ENCODE measurements around the gene EPHB1. TPM values are rescaled to one million over a fixed set of nuclear protein-coding genes. Genes with fewer than 3 reads are reported as not detected.

EPHB1 gene
- polyA plus RNA-seq, 1 of the 3 experiments (the other 2 are of a cell fraction), result 1.2 TPM

DNA sequence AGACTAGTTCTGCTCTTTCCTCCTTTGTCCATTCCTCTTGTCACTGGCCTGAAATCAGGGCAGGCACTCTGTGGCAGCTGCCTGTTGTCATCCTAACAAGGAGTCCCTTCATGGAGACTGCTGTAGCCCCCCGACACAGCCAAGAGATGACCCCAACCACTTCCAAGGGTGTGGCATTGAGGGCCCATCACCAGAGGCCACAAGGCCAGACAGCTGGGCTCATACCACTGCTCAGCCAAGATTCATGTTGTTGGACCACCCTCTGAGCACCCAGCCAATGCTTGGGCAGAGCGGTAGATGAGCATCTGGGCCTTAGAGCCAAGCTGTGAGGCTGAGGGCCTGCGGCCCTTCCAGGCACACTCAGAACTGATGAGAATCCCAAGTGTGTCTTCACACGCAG, 85.4 kb downstream of the EPHB1 start:
- H3K79me2 ChIP-seq (ENCODE audit: insufficient read depth), result no peaks in the 10 kb centered on the region
- no peaks in the 10 kb centered on the region for H3F3A ChIP-seq (replicated peaks; ENCODE audit: insufficient read depth)
- no peaks in the 10 kb centered on the region; the same call in 1 of the 2 replicates for H4K20me1 ChIP-seq (ENCODE audit: insufficient read depth)
- no peak for DNase-seq
- no peak overlapping the region for H3K27ac ChIP-seq (ENCODE audit: low read depth in 2 of 2, low read length in 1 of 2)
- H3K27me3 ChIP-seq (ENCODE audit: insufficient read depth), result no peaks in the 10 kb centered on the region
- no peak overlapping the region for H2AFZ ChIP-seq (ENCODE audit: low read depth)
- H3K9ac ChIP-seq, result no peak overlapping the region
- POLR2A ChIA-PET, result no interaction called here
- 57% methylated on average over 4 of the region's 4 CpGs for WGBS (ENCODE audit: low lambda C conversion rate)
- H3K4me3 ChIP-seq (ENCODE audit: low read depth in 2 of 2, low read length in 1 of 2), result no peak overlapping the region
- H3K36me3 ChIP-seq (replicated peaks in 1 of 2; ENCODE audit: control insufficient read depth in 1 of 2, insufficient read depth in 2 of 2, low read length in 1 of 2), result no peaks in the 10 kb centered on the region
- CTCF ChIA-PET, result interaction anchor here (1.3 kb wide), 1 partner anchor 19 kb away, joined by 3 read pairs; no protein-coding TSS in a partner anchor
- H3K9me3 ChIP-seq, result no peaks in the 10 kb centered on the region
- no peaks in the 10 kb centered on the region for H3K9me2 ChIP-seq
- no peaks in the 10 kb centered on the region for H3K4me1 ChIP-seq (ENCODE audit: control insufficient read depth in 1 of 2, insufficient read depth in 2 of 2, low read depth in 1 of 2, low read length in 1 of 2)
- no peak overlapping the region for H3K4me2 ChIP-seq
- TF ChIP-seq POLR2AphosphoS5 (IDR thresholded peaks at IDR 0.05; ENCODE audit: low read depth, low read length), result no peak
- TF ChIP-seq FOXM1 (IDR thresholded peaks at IDR 0.05; ENCODE audit: low read depth), result no peak
- no peak for TF ChIP-seq EP300 (IDR thresholded peaks at IDR 0.05; ENCODE audit: borderline replicate concordance in 1 of 2, low read depth in 1 of 2, low read length in 1 of 2)
- TF ChIP-seq, protein P1, sequence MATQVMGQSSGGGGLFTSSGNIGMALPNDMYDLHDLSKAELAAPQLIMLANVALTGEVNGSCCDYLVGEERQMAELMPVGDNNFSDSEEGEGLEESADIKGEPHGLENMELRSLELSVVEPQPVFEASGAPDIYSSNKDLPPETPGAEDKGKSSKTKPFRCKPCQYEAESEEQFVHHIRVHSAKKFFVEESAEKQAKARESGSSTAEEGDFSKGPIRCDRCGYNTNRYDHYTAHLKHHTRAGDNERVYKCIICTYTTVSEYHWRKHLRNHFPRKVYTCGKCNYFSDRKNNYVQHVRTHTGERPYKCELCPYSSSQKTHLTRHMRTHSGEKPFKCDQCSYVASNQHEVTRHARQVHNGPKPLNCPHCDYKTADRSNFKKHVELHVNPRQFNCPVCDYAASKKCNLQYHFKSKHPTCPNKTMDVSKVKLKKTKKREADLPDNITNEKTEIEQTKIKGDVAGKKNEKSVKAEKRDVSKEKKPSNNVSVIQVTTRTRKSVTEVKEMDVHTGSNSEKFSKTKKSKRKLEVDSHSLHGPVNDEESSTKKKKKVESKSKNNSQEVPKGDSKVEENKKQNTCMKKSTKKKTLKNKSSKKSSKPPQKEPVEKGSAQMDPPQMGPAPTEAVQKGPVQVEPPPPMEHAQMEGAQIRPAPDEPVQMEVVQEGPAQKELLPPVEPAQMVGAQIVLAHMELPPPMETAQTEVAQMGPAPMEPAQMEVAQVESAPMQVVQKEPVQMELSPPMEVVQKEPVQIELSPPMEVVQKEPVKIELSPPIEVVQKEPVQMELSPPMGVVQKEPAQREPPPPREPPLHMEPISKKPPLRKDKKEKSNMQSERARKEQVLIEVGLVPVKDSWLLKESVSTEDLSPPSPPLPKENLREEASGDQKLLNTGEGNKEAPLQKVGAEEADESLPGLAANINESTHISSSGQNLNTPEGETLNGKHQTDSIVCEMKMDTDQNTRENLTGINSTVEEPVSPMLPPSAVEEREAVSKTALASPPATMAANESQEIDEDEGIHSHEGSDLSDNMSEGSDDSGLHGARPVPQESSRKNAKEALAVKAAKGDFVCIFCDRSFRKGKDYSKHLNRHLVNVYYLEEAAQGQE (IDR thresholded peaks at IDR 0.05; ENCODE audit: low read depth, low read length), result no peak
- TF ChIP-seq RAD21 (IDR thresholded peaks at IDR 0.05; ENCODE audit: low read length), result no peak
- TF ChIP-seq, protein P2, sequence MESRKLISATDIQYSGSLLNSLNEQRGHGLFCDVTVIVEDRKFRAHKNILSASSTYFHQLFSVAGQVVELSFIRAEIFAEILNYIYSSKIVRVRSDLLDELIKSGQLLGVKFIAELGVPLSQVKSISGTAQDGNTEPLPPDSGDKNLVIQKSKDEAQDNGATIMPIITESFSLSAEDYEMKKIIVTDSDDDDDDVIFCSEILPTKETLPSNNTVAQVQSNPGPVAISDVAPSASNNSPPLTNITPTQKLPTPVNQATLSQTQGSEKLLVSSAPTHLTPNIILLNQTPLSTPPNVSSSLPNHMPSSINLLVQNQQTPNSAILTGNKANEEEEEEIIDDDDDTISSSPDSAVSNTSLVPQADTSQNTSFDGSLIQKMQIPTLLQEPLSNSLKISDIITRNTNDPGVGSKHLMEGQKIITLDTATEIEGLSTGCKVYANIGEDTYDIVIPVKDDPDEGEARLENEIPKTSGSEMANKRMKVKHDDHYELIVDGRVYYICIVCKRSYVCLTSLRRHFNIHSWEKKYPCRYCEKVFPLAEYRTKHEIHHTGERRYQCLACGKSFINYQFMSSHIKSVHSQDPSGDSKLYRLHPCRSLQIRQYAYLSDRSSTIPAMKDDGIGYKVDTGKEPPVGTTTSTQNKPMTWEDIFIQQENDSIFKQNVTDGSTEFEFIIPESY (IDR thresholded peaks at IDR 0.05; ENCODE audit: borderline replicate concordance, low read depth), result no peak

DNA sequence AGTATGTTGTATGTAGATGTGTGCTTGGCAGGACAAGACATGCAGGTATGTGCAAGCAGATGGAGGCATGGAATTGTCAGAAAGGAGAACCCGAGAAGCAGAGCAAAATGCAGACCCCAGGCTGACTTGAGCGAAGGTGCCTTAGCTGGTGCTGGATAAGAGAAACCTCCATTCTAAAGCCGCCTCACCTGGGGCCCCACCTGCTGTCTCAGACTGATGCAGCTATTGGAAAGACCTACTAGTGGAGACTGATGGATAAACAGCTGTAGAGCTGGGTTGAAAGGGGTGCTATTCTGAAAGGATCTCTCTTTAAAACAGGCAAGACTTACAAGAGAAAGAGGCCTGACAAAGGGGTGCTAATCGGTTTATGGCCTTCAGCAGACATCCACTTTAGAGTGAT, 86.2 kb downstream of the EPHB1 start:
- ChIA-PET CTCF (no interaction called here), POLR2A (no interaction called here)
- Histone ChIP-seq H3K4me3 (ENCODE audit: low read depth in 2 of 2, low read length in 1 of 2) (no peak overlapping the region), H3K9ac (no peak overlapping the region), H3K27me3 (ENCODE audit: insufficient read depth) (no peaks in the 10 kb centered on the region), H3K36me3 (replicated peaks in 1 of 2; ENCODE audit: control insufficient read depth in 1 of 2, insufficient read depth in 2 of 2, low read length in 1 of 2) (no peaks in the 10 kb centered on the region), H4K20me1 (ENCODE audit: insufficient read depth) (no peaks in the 10 kb centered on the region; the same call in 1 of the 2 replicates), H3K27ac (ENCODE audit: low read depth in 2 of 2, low read length in 1 of 2) (no peak overlapping the region), H3K4me1 (ENCODE audit: control insufficient read depth in 1 of 2, insufficient read depth in 2 of 2, low read depth in 1 of 2, low read length in 1 of 2) (no peaks in the 10 kb centered on the region), H3K4me2 (no peak overlapping the region), H2AFZ (ENCODE audit: low read depth) (no peak overlapping the region), H3K9me3 (no peaks in the 10 kb centered on the region), H3K79me2 (ENCODE audit: insufficient read depth) (no peaks in the 10 kb centered on the region), H3K9me2 (no peaks in the 10 kb centered on the region), H3F3A (replicated peaks; ENCODE audit: insufficient read depth) (no peaks in the 10 kb centered on the region)
- WGBS (ENCODE audit: low lambda C conversion rate), result 58% methylated on average over 4 of the region's 4 CpGs
- no peak for DNase-seq
- TF ChIP-seq TAF1 (IDR thresholded peaks at IDR 0.05; ENCODE audit: borderline replicate concordance, low read depth, low read length), result no peak
- TF ChIP-seq SIN3A (IDR thresholded peaks at IDR 0.05; ENCODE audit: borderline replicate concordance, low read depth, low read length), result no peak
- TF ChIP-seq, protein P2 (IDR thresholded peaks at IDR 0.05; ENCODE audit: borderline replicate concordance, low read depth), result no peak
- TF ChIP-seq, protein P3, sequence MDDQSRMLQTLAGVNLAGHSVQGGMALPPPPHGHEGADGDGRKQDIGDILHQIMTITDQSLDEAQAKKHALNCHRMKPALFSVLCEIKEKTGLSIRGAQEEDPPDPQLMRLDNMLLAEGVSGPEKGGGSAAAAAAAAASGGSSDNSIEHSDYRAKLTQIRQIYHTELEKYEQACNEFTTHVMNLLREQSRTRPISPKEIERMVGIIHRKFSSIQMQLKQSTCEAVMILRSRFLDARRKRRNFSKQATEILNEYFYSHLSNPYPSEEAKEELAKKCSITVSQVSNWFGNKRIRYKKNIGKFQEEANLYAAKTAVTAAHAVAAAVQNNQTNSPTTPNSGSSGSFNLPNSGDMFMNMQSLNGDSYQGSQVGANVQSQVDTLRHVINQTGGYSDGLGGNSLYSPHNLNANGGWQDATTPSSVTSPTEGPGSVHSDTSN (IDR thresholded peaks at IDR 0.05), result no peak
- no peak for TF ChIP-seq RAD21 (IDR thresholded peaks at IDR 0.05; ENCODE audit: low read length)
- no peak for TF ChIP-seq ELF1 (IDR thresholded peaks at IDR 0.05)
- no peak for TF ChIP-seq FOXJ3 (CRISPR knock-in tag; IDR thresholded peaks at IDR 0.05)
- TF ChIP-seq CHD2 (IDR thresholded peaks at IDR 0.05; ENCODE audit: low read length, partially characterized antibody), result no peak
- no peak for TF ChIP-seq NFIC (IDR thresholded peaks at IDR 0.05; ENCODE audit: borderline replicate concordance)
- no peak for TF ChIP-seq MEF2A (IDR thresholded peaks at IDR 0.05; ENCODE audit: borderline replicate concordance, low read depth)
- TF ChIP-seq RFX5 (IDR thresholded peaks at IDR 0.05; ENCODE audit: low read length), result no peak
- TF ChIP-seq, protein P4, sequence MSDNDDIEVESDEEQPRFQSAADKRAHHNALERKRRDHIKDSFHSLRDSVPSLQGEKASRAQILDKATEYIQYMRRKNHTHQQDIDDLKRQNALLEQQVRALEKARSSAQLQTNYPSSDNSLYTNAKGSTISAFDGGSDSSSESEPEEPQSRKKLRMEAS (IDR thresholded peaks at IDR 0.05; ENCODE audit: low read depth), result no peak
- TF ChIP-seq EP300 (IDR thresholded peaks at IDR 0.05; ENCODE audit: borderline replicate concordance in 1 of 2, low read depth in 1 of 2, low read length in 1 of 2), result no peak
- no peak for TF ChIP-seq POLR2AphosphoS5 (IDR thresholded peaks at IDR 0.05; ENCODE audit: low read depth, low read length)
- TF ChIP-seq, protein P5, sequence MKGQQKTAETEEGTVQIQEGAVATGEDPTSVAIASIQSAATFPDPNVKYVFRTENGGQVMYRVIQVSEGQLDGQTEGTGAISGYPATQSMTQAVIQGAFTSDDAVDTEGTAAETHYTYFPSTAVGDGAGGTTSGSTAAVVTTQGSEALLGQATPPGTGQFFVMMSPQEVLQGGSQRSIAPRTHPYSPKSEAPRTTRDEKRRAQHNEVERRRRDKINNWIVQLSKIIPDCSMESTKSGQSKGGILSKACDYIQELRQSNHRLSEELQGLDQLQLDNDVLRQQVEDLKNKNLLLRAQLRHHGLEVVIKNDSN (IDR thresholded peaks at IDR 0.05; ENCODE audit: borderline replicate concordance, low read depth), result no peak
